A549 (cell line): ENCODE measurements around the gene PIBF1. TPM values are rescaled to one million over a fixed set of nuclear protein-coding genes. Genes with fewer than 3 reads are reported as not detected.

Experiments
- ATAC-seq, 2 experiments: fragments of 200-7000 bp in 1 of 2; fragments of >200 bp in 1 of 2; cut with Nextera tagmentation in 1 of 2; cut with Tn5 transposase in 1 of 2; 3 replicates each; pipeline versions ENCODE4 v1.8.0 to v1.9.1; 2018 to 2020; ENCODE audit warnings: mild to moderate bottlenecking in 1 of 2, moderate library complexity in 1 of 2
- CTCF ChIA-PET: fragments of 300-600 bp; sonication (Branson Sonifier 250); formaldehyde crosslinking; extraction: SDS; loops from one replicate; lab custom pipeline; 2021; ENCODE audit warnings: antibody characterized with exemption, inconsistent platforms; lab: Yijun Ruan, JAX
- POLR2A ChIA-PET: fragments of 350-600 bp; formaldehyde crosslinking; extraction: SDS; loops from one replicate; lab custom pipeline; 2021; ENCODE audit warnings: antibody characterized with exemption, inconsistent platforms; lab: Yijun Ruan, JAX
- DNase-seq, 2 experiments: peaks; one replicate each; pipeline versions ENCODE4 v3.0.0 to v3.0.0-alpha.2; 2011 to 2016; ENCODE audit warnings: low read depth in 1 of 2, low spot score in 1 of 2
- FAIRE-seq: peaks from 2 replicates; lab custom pipeline; 2011; peaks lifted over from hg19 to GRCh38; lab: Jason Lieb, UNC
- H3K27ac ChIP-seq, 2 experiments: fragments of >200 bp; sonication (Bioruptor Twin); formaldehyde crosslinking; 3 replicates each; pipeline ENCODE4 v1.5.1; 2016 to 2017
- H3K4me1 ChIP-seq: fragments of >200 bp; sonication (Bioruptor Twin); formaldehyde crosslinking; 3 replicates; pipeline ENCODE4 v1.6.1; 2016
- H3K4me2 ChIP-seq: fragments of >200 bp; sonication (Bioruptor Twin); formaldehyde crosslinking; 3 replicates; pipeline ENCODE4 v1.6.1; 2016
- H3K4me3 ChIP-seq: fragments of >200 bp; sonication (Bioruptor Twin); formaldehyde crosslinking; 3 replicates; pipeline ENCODE4 v1.5.1; 2016
- H3K9me3 ChIP-seq: fragments of >200 bp; sonication (Bioruptor Twin); formaldehyde crosslinking; 3 replicates; pipeline ENCODE4 v1.6.1; 2016
- CBX2 ChIP-seq: fragments of 200-600 bp; sonication (generic); IDR thresholded peaks from 2 replicates; pipeline ENCODE4 v1.6.1; 2016; ENCODE audit warnings: low read depth, mild to moderate bottlenecking, borderline replicate concordance
- ESRRA ChIP-seq: fragments of 150-350 bp; IDR thresholded peaks from 2 replicates; pipeline ENCODE4 v1.6.1; 2014; ENCODE audit warnings: mild to moderate bottlenecking, low read length, borderline replicate concordance
- FOSB ChIP-seq: fragments of 250-450 bp; sonication (Bioruptor Pico); IDR thresholded peaks from 2 replicates; pipeline ENCODE4 v1.5.0; 2020; ENCODE audit warnings: mild to moderate bottlenecking, moderate library complexity
- FOXS1 ChIP-seq: fragments of 250-450 bp; sonication (Bioruptor Pico); IDR thresholded peaks from 2 replicates; pipeline ENCODE4 v1.5.0; 2020; ENCODE audit warnings: mild to moderate bottlenecking, moderate library complexity
- HDAC2 ChIP-seq: fragments of 200-600 bp; sonication (generic); IDR thresholded peaks from 2 replicates; pipeline ENCODE4 v1.6.1; 2016
- KDM1A ChIP-seq: fragments of 200-600 bp; sonication (generic); IDR thresholded peaks from 2 replicates; pipeline ENCODE4 v1.6.1; 2016; ENCODE audit warnings: low read depth, mild to moderate bottlenecking
- NPAS2 ChIP-seq: fragments of 250-450 bp; sonication (Bioruptor Pico); IDR thresholded peaks from 2 replicates; pipeline ENCODE4 v1.8.0; 2022; ENCODE audit warnings: mild to moderate bottlenecking, moderate library complexity, borderline replicate concordance
- RAD21 ChIP-seq, 2 experiments: fragments of >200 bp in 1 of 2; sonication (Bioruptor Twin) in 1 of 2; formaldehyde crosslinking in 1 of 2; IDR thresholded peaks in 1 of 2; conservative IDR thresholded peaks in 1 of 2; 2 replicates in 1 of 2; 3 replicates in 1 of 2; pipeline ENCODE4 v1.6.1; 2012 to 2018; ENCODE audit warnings: inconsistent platforms in 1 of 2
- RCOR1 ChIP-seq: fragments of 150-350 bp; IDR thresholded peaks from 2 replicates; pipeline ENCODE4 v1.6.1; 2014; ENCODE audit warnings: antibody characterized with exemption, low read length, low read depth
- SMC3 ChIP-seq: fragments of >200 bp; sonication (Bioruptor Twin); formaldehyde crosslinking; IDR thresholded peaks from 3 replicates; pipeline ENCODE4 v1.6.1; 2018; ENCODE audit warnings: inconsistent platforms
- WGBS: methylation state at CpG from one replicate; pipeline ENCODE4 v1.1.6; 2017; ENCODE audit errors: missing lambda C conversion rate; 5-methylcytosine and 5-hydroxymethylcytosine counted together
- polyA plus RNA-seq, 4 experiments: library from polyadenylated mRNA; depleted of rRNA in 3 of 4; stranded (reverse); fragments of >200 nt; fragmentation: RNase III in 1 of 4; extraction: RNeasy Plus Mini Kit Qiagen cat#74134 plus additional on column Dnase treatment in 1 of 4; gene quantifications; 2 replicates in 3 of 4; 3 replicates in 1 of 4; pipeline ENCODE4 v1.2.3, GENCODE V29; 2011 to 2017
- TF ChIP-seq, protein P1 (sequence below): fragments of >200 bp; sonication (Bioruptor Twin); formaldehyde crosslinking; IDR thresholded peaks from 3 replicates; pipeline ENCODE4 v1.5.1; 2016
- TF ChIP-seq, protein P2 (sequence below): fragments of 250-450 bp; sonication (Bioruptor Pico); IDR thresholded peaks from 2 replicates; pipeline ENCODE4 v1.5.0; 2020; ENCODE audit warnings: low read depth, mild to moderate bottlenecking, moderate library complexity
- TF ChIP-seq, protein P3 (sequence below): fragments of >200 bp; sonication (Bioruptor Twin); formaldehyde crosslinking; IDR thresholded peaks from 2 replicates; pipeline ENCODE4 v1.6.1; 2016
- TF ChIP-seq, protein P4 (sequence below): fragments of 250-450 bp; sonication (Bioruptor Pico); IDR thresholded peaks from 2 replicates; pipeline ENCODE4 v1.5.0; 2021; ENCODE audit warnings: mild to moderate bottlenecking, moderate library complexity, borderline replicate concordance
- TF ChIP-seq, protein P5 (sequence below): fragments of 450-650 bp; IDR thresholded peaks from 2 replicates; pipeline ENCODE4 v1.6.1; 2014; ENCODE audit warnings: antibody characterized with exemption

Gene PIBF1
- polyA plus RNA-seq, 2 of the 4 experiments (the other 2 are of a cell fraction): 5.0 to 10.6 TPM

DNA sequence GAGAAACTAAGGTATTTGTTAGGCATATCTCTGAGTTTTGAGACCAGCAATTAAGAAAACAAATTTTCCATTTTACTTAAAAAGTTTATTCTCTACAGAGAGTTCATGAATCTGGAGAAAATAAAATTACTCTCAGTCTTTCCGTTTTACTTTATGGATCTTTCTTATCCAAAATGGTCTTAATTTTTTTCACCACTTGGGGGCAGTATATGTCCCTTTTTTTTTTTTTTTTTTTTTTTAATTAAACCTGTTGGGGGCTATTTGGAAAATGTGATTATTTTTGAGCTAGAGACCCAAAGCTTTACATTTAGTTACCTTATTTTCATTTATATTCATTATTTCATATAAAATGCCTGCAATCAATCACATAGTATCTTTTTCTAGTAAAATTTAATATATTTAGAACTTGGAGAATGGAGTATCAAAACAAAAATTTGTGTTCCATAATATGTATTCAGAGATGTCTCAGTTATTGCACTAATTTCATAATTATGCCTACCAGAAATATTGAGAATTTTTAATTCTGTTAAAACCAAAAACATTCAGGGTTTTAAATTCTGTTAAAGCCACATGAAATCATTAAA lies 27.1 kb downstream of the PIBF1 start:
- Histone ChIP-seq H3K4me2 (no peak overlapping the region), H3K9me3 (no peaks in the 10 kb centered on the region), H3K27ac (peak overlapping the region; percentile 6 to 65; a peak in 2 of 6 replicates), H3K4me1 (peaks cover 15% of the 10 kb centered on the region; the same call in 2 of the 3 replicates), H3K4me3 (no peak overlapping the region)
- no peak for FAIRE-seq
- DNase-seq: peak in 1 of 2 experiments; percentile 9
- POLR2A ChIA-PET: interaction anchor here (0.7 kb wide), 1 partner anchor 250 kb away, joined by 4 read pairs; the partner anchor contains the start of gene KLF5
- ATAC-seq: no peak
- CTCF ChIA-PET: interaction anchor here (0.6 to 0.7 kb wide), 7 partner anchors 11 to 903 kb away, joined by 3 to 4 read pairs (median 3); partner anchors contain the start of genes BORA and MZT1
- TF ChIP-seq SMC3: peak; percentile 26; the same call in 1 of the 3 replicates
- TF ChIP-seq HDAC2: no peak
- TF ChIP-seq, protein P1, sequence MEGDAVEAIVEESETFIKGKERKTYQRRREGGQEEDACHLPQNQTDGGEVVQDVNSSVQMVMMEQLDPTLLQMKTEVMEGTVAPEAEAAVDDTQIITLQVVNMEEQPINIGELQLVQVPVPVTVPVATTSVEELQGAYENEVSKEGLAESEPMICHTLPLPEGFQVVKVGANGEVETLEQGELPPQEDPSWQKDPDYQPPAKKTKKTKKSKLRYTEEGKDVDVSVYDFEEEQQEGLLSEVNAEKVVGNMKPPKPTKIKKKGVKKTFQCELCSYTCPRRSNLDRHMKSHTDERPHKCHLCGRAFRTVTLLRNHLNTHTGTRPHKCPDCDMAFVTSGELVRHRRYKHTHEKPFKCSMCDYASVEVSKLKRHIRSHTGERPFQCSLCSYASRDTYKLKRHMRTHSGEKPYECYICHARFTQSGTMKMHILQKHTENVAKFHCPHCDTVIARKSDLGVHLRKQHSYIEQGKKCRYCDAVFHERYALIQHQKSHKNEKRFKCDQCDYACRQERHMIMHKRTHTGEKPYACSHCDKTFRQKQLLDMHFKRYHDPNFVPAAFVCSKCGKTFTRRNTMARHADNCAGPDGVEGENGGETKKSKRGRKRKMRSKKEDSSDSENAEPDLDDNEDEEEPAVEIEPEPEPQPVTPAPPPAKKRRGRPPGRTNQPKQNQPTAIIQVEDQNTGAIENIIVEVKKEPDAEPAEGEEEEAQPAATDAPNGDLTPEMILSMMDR: peak; percentile 46; the same call in 2 of the 3 replicates
- TF ChIP-seq RAD21 (conservative IDR thresholded peaks at IDR 0.05 in 1 of 2, IDR thresholded peaks at IDR 0.05 in 1 of 2): peak; percentile 17 to 43; a peak in 2 of 5 replicates
- 0% methylated on average over 1 of the region's 1 CpG for WGBS

DNA sequence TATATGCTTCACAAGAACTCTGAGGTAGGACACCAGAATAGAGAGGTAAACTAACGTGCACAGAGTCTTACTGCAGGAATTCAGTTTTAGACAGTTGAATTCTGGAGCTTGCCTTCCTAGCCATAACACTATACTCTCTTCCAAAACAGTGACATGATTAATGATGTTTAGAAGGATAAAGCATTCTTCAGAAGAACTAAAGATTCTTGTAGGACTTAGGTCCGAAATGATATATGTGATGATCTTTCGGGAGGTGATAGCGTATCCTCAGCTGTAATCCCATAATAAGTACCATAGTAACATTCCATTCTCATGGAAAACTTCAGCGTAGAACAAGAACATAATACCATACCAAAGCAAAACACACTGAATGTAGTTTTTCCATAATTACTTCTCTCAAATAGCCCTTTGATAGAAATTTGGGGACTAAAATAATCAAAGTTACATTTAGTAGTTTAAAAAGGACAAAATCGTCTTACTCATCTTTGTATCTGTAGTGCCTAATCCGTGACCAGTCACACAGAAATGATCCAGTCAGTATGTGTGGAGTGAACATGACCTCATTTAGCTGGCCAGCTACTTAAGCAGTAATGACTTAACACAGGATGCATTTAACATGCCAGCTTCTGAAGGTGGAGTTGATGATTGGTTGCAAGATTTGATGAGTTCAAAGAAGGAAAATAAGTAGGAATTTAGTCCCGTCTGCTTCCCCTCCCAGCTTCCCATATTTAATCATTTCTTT lies 38.4 kb downstream of the PIBF1 start:
- CTCF ChIA-PET: interaction anchor here (0.8 kb wide), 1 partner anchor 20 kb away, joined by 3 read pairs; no protein-coding TSS in a partner anchor
- no peak for DNase-seq
- no peak for ATAC-seq
- no peak overlapping the region for H3K4me3 ChIP-seq
- H3K4me1 ChIP-seq: peaks cover 9% of the 10 kb centered on the region; the same call in 1 of the 3 replicates
- FAIRE-seq: no peak
- 86% methylated on average over 8 of the region's 8 CpGs for WGBS
- H3K9me3 ChIP-seq: no peaks in the 10 kb centered on the region
- no peak overlapping the region for H3K27ac ChIP-seq
- no peak overlapping the region for H3K4me2 ChIP-seq
- POLR2A ChIA-PET: no interaction called here
- no peak for TF ChIP-seq NPAS2 (CRISPR knock-in tag)
- TF ChIP-seq, protein P2, sequence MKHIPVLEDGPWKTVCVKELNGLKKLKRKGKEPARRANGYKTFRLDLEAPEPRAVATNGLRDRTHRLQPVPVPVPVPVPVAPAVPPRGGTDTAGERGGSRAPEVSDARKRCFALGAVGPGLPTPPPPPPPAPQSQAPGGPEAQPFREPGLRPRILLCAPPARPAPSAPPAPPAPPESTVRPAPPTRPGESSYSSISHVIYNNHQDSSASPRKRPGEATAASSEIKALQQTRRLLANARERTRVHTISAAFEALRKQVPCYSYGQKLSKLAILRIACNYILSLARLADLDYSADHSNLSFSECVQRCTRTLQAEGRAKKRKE (CRISPR knock-in tag): no peak
- TF ChIP-seq FOSB (CRISPR knock-in tag): no peak
- TF ChIP-seq FOXS1 (CRISPR knock-in tag): no peak
- no peak for TF ChIP-seq KDM1A
- no peak for TF ChIP-seq ESRRA
- TF ChIP-seq, protein P3, sequence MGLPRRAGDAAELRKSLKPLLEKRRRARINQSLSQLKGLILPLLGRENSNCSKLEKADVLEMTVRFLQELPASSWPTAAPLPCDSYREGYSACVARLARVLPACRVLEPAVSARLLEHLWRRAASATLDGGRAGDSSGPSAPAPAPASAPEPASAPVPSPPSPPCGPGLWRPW: no peak
- TF ChIP-seq CBX2: no peak
- TF ChIP-seq, protein P4, sequence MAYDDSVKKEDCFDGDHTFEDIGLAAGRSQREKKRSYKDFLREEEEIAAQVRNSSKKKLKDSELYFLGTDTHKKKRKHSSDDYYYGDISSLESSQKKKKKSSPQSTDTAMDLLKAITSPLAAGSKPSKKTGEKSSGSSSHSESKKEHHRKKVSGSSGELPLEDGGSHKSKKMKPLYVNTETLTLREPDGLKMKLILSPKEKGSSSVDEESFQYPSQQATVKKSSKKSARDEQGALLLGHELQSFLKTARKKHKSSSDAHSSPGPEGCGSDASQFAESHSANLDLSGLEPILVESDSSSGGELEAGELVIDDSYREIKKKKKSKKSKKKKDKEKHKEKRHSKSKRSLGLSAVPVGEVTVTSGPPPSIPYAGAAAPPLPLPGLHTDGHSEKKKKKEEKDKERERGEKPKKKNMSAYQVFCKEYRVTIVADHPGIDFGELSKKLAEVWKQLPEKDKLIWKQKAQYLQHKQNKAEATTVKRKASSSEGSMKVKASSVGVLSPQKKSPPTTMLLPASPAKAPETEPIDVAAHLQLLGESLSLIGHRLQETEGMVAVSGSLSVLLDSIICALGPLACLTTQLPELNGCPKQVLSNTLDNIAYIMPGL (CRISPR knock-in tag): no peak
- TF ChIP-seq, protein P5, sequence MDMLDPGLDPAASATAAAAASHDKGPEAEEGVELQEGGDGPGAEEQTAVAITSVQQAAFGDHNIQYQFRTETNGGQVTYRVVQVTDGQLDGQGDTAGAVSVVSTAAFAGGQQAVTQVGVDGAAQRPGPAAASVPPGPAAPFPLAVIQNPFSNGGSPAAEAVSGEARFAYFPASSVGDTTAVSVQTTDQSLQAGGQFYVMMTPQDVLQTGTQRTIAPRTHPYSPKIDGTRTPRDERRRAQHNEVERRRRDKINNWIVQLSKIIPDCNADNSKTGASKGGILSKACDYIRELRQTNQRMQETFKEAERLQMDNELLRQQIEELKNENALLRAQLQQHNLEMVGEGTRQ: no peak
- no peak for TF ChIP-seq RCOR1
- TF ChIP-seq, all 56 proteins: peak for 0
